B cell (primary cell): ENCODE measurements around the gene EHD1. TPM values are rescaled to one million over a fixed set of nuclear protein-coding genes. Genes with fewer than 3 reads are reported as not detected.
A peak's percentile ranks its signal among the peaks of the same experiment; 100 is the strongest.

Source experiments
- ATAC-seq: fragments of 200-7000 bp; cut with Tn5 transposase; one replicate; pipeline ENCODE4 v1.10.0; 2021; ENCODE audit warnings: low read depth, mild to moderate bottlenecking, moderate number of reproducible peaks, moderate library complexity
- CTCF ChIA-PET: fragments of 350-600 bp; sonication (Branson Sonifier 250); formaldehyde crosslinking; loops from one replicate; lab custom pipeline; 2021; ENCODE audit warnings: antibody characterized with exemption, inconsistent platforms; lab: Charles Lee
- POLR2A ChIA-PET: fragments of 350-600 bp; sonication (Branson Sonifier 250); formaldehyde crosslinking; loops from one replicate; lab custom pipeline; 2021; ENCODE audit warnings: antibody characterized with exemption; lab: Charles Lee
- DNase-seq: peaks from one replicate; pipeline ENCODE4 v3.0.0; 2013
- H2AFZ ChIP-seq: 2 replicates; pipeline ENCODE4 v1.6.1; 2012; ENCODE audit warnings: mild to moderate bottlenecking, low read depth, low read length; ENCODE audit not compliant: insufficient read depth, poor library complexity, severe bottlenecking
- H3K27ac ChIP-seq, 2 donors: 1 replicate in 1 of 2; 2 replicates in 1 of 2; pipeline ENCODE4 v1.5.1; 2012 to 2013; ENCODE audit warnings: low read length in 2 of 2, mild to moderate bottlenecking in 2 of 2, moderate library complexity in 1 of 2
- H3K27me3 ChIP-seq, 4 experiments: fragments of 200-600 bp in 1 of 4; sonication (generic) in 1 of 4; replicated peaks in 1 of 4; 1 replicate in 2 of 4; 2 replicates in 2 of 4; pipeline versions ENCODE4 v1.6.1 to v1.7.0; 2013 to 2016; ENCODE audit warnings: low read length in 3 of 4, mild to moderate bottlenecking in 2 of 4, mixed read lengths in 1 of 4, moderate library complexity in 1 of 4; ENCODE audit not compliant: insufficient read depth in 4 of 4, control insufficient read depth in 3 of 4; ENCODE audit errors: control extremely low read depth in 1 of 4
- H3K36me3 ChIP-seq, 2 experiments: replicated peaks in 1 of 2; 1 replicate in 1 of 2; 2 replicates in 1 of 2; pipeline versions ENCODE4 v1.6.1 to v1.7.1; 2013; ENCODE audit warnings: low read length in 1 of 2; ENCODE audit not compliant: insufficient read depth in 2 of 2, control insufficient read depth in 1 of 2; ENCODE audit errors: control extremely low read depth in 1 of 2, extremely low read depth in 1 of 2
- H3K4me1 ChIP-seq, 2 donors: fragments of 200-600 bp in 1 of 2; sonication (generic) in 1 of 2; 1 replicate in 1 of 2; 2 replicates in 1 of 2; pipeline versions ENCODE4 v1.5.1 to v1.6.1; 2013 to 2017; ENCODE audit warnings: low read length in 2 of 2; ENCODE audit not compliant: control insufficient read depth in 2 of 2, insufficient read depth in 2 of 2
- H3K4me2 ChIP-seq: replicated peaks from 2 replicates; pipeline ENCODE3; 2012; ENCODE audit warnings: mild to moderate bottlenecking, low read depth, low read length; ENCODE audit not compliant: poor library complexity, severe bottlenecking
- H3K4me3 ChIP-seq, 5 experiments: fragments of 200-600 bp in 1 of 5; sonication (generic) in 1 of 5; 1 replicate in 3 of 5; 2 replicates in 2 of 5; pipeline versions ENCODE4 v1.5.1 to v1.7.0; 2011 to 2016; ENCODE audit warnings: low read length in 4 of 5, mild to moderate bottlenecking in 4 of 5, low read depth in 2 of 5, control low read depth in 1 of 5, moderate library complexity in 1 of 5; ENCODE audit not compliant: insufficient read depth in 1 of 5; ENCODE audit errors: control extremely low read depth in 1 of 5, extremely low read depth in 1 of 5
- H3K79me2 ChIP-seq: fragments of 200-600 bp; sonication (generic); one replicate; pipeline ENCODE4 v1.6.0; 2016; ENCODE audit warnings: low read length; ENCODE audit not compliant: control insufficient read depth, insufficient read depth
- H3K9ac ChIP-seq: fragments of 200-600 bp; sonication (generic); 2 replicates; pipeline ENCODE4 v1.6.1; 2017; ENCODE audit warnings: mild to moderate bottlenecking, low read length, moderate library complexity
- H3K9me3 ChIP-seq, 3 donors: one replicate each; pipeline versions ENCODE4 v1.6.1 to v1.7.1; 2013; ENCODE audit warnings: low read length in 2 of 3; ENCODE audit not compliant: control insufficient read depth in 2 of 3, insufficient read depth in 1 of 3; ENCODE audit errors: control extremely low read depth in 1 of 3
- H4K20me1 ChIP-seq: 2 replicates; pipeline ENCODE4 v1.6.0; 2012; ENCODE audit warnings: mild to moderate bottlenecking, low read length; ENCODE audit not compliant: insufficient read depth, control insufficient read depth, poor library complexity, severe bottlenecking
- H3K27ac Mint-ChIP-seq: one replicate; pipeline ENCODE4 v1.8.0; 2021; ENCODE audit warnings: mixed read lengths
- H3K27me3 Mint-ChIP-seq: one replicate; pipeline ENCODE4 v1.8.0; 2021; ENCODE audit warnings: mixed read lengths
- H3K4me1 Mint-ChIP-seq: one replicate; pipeline ENCODE4 v1.8.0; 2021; ENCODE audit warnings: mixed read lengths
- H3K4me3 Mint-ChIP-seq: one replicate; pipeline ENCODE4 v1.8.0; 2021; ENCODE audit warnings: mixed read lengths
- H3K9me3 Mint-ChIP-seq: one replicate; pipeline ENCODE4 v1.8.0; 2022; ENCODE audit warnings: mixed read lengths; ENCODE audit not compliant: insufficient read depth
- EZH2 ChIP-seq: IDR thresholded peaks from 2 replicates; pipeline ENCODE4 v1.6.1; 2012; ENCODE audit warnings: borderline replicate concordance, low read depth, mild to moderate bottlenecking, moderate library complexity, low read length; ENCODE audit not compliant: insufficient read depth, poor library complexity, severe bottlenecking
- WGBS: methylation state at CpG from one replicate; pipeline ENCODE4 v1.1.5; 2013; ENCODE audit warnings: missing lambda C conversion rate; ENCODE audit not compliant: insufficient coverage; 5-methylcytosine and 5-hydroxymethylcytosine counted together
- intact Hi-C: fragments of 100-400 bp; cut with micrococcal nuclease; formaldehyde crosslinking; loops from one replicate; pipeline ENCODE4 v1.10.0; 2022
- polyA plus RNA-seq: library from polyadenylated mRNA; depleted of rRNA; stranded (reverse); fragments of >200 nt; gene quantifications from 2 replicates; pipeline ENCODE4 v1.2.3, GENCODE V29; 2012
- total RNA-seq, 2 donors: library from RNA; stranded (reverse); fragments of 120-200 nt in 1 of 2; gene quantifications; 1 replicate in 1 of 2; 2 replicates in 1 of 2; pipeline versions ENCODE4 v1.2.3 to v1.2.4, GENCODE V29; 2013 to 2022
- TF ChIP-seq, protein P1 (sequence below): fragments of 200-600 bp; IDR thresholded peaks from one replicate; pipeline ENCODE4 v1.8.0; 2022; ENCODE audit warnings: antibody characterized with exemption, mild to moderate bottlenecking

Gene EHD1
- total and polyA plus RNA-seq, 2 donors (not counting 1 experiment from before 2014, with no cell fraction given) = 208 to 280 TPM

DNA sequence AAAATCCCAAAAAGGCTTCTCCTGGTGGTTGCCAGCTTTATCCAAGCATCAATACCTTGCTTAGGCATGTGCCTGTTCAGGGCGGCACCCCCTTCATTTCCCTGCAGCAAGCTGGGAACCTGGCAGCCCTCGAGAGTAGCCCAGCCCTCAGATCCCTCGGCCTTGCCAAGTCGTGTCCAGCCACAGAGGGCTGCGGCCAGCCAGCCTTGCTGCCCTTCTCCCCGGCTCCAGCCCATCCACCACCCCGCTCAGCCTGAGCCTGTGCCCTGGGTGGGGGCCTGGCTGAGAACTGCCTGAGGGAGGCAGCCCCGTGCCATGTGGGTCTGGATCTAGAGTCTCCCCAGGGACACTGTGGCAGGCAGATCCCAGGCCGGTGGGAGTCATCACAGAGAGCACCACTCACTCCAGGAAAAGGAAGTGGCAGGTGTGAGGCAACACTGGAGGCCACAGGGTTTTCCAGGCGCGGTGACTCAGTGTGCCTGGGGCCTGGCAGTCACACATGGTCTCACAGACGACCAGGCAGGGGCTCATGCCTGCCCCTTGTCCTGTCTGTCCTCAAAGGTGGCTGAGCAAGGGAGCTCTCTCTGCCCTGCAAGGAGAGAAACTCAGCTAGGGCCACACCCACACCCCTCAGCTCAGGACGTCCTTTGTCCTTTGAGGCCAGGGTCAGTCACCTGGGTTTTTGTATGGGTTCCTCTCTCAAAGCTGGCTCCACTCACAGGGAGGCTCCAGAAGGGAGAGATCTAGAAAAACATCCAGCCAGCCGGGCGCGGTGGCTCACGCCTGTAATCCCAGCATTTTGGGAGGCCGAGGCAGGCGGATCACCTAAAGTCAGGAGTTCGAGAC lies 21.8 kb downstream of the EHD1 start:
- ATAC-seq (no peak), DNase-seq (peak; percentile 38)
- H3K27ac ChIP-seq = peak overlapping the region; percentile 32 to 100
- H3K9me3 Mint-ChIP-seq = no peaks in the 10 kb centered on the region
- H3K9ac ChIP-seq = no peak overlapping the region
- peak overlapping the region; percentile 45 for H3K4me3 Mint-ChIP-seq
- intact Hi-C loops = no loop called here
- H3K9me3 ChIP-seq = peaks cover 0 to 4% (median 0%) of the 10 kb centered on the region in 3 donors
- POLR2A ChIA-PET = interaction anchor here (1.0 to 2.1 kb wide), 4 partner anchors 8 to 22 kb away, joined by 3 to 9 read pairs (median 4); partner anchors contain the start of gene EHD1
- H3K27ac Mint-ChIP-seq = peak overlapping the region; percentile 65
- CTCF ChIA-PET = interaction anchor here (1.5 to 29.2 kb wide), 4 partner anchors 6 to 57 kb away, joined by 3 to 1254 read pairs (median 343); partner anchors contain the start of genes CDC42BPG and EHD1
- H3K4me1 Mint-ChIP-seq = peaks cover 86% of the 10 kb centered on the region
- no peaks in the 10 kb centered on the region for H3K27me3 Mint-ChIP-seq
- H2AFZ ChIP-seq = no peak overlapping the region
- H3K79me2 ChIP-seq = peaks cover 86% of the 10 kb centered on the region
- no peak for TF ChIP-seq EZH2
- TF ChIP-seq, protein P1, sequence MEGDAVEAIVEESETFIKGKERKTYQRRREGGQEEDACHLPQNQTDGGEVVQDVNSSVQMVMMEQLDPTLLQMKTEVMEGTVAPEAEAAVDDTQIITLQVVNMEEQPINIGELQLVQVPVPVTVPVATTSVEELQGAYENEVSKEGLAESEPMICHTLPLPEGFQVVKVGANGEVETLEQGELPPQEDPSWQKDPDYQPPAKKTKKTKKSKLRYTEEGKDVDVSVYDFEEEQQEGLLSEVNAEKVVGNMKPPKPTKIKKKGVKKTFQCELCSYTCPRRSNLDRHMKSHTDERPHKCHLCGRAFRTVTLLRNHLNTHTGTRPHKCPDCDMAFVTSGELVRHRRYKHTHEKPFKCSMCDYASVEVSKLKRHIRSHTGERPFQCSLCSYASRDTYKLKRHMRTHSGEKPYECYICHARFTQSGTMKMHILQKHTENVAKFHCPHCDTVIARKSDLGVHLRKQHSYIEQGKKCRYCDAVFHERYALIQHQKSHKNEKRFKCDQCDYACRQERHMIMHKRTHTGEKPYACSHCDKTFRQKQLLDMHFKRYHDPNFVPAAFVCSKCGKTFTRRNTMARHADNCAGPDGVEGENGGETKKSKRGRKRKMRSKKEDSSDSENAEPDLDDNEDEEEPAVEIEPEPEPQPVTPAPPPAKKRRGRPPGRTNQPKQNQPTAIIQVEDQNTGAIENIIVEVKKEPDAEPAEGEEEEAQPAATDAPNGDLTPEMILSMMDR = no peak
- H4K20me1 ChIP-seq = peaks cover 13% of the 10 kb centered on the region
- H3K4me2 ChIP-seq = peak overlapping the region; percentile 76
- H3K4me3 ChIP-seq = no peak overlapping the region
- peaks cover 98 to 100% of the 10 kb centered on the region in 2 donors for H3K4me1 ChIP-seq
- H3K27me3 ChIP-seq = no peaks in the 10 kb centered on the region
- WGBS = 59% methylated on average over 18 of the region's 20 CpGs
- H3K36me3 ChIP-seq = peaks cover 0 to 62% of the 10 kb centered on the region in 2 experiments
